HCT116 (cell line): ENCODE data around the gene ADGRG1.

Experiments used
- CTCF ChIP-seq, 3 experiments: fragments of 200-600 bp in 1 of 3; sonication (generic) in 1 of 3; IDR thresholded peaks in 2 of 3; conservative IDR thresholded peaks in 1 of 3; 2 replicates each; pipeline ENCODE4 v1.5.1; 2012 to 2017; ENCODE audit warnings: low read depth in 2 of 3, low read length in 2 of 3, antibody characterized with exemption in 1 of 3, borderline replicate concordance in 1 of 3, control low read depth in 1 of 3, mild to moderate bottlenecking in 1 of 3, mixed read lengths in 1 of 3, mixed run types in 1 of 3, moderate library complexity in 1 of 3; ENCODE audit not compliant: insufficient read depth in 1 of 3
- TCF7L2 ChIP-seq: IDR thresholded peaks from 2 replicates; pipeline ENCODE4 v1.7.0; 2011; ENCODE audit warnings: borderline replicate concordance, inconsistent platforms; ENCODE audit not compliant: insufficient read depth, insufficient read length; ENCODE audit errors: extremely low read depth
- YY1 ChIP-seq: IDR thresholded peaks from 2 replicates; pipeline ENCODE4 v1.6.1; 2011; ENCODE audit warnings: low read length, low read depth, moderate library complexity, mild to moderate bottlenecking; ENCODE audit not compliant: insufficient replicate concordance; ENCODE audit errors: extremely low read depth

GRCh38 chr16:57668630-57669475 is 40.4 kb downstream of the ADGRG1 start:
- TF ChIP-seq CTCF (IDR thresholded peaks at IDR 0.05 in 2 of 3, conservative IDR thresholded peaks at IDR 0.05 in 1 of 3; ENCODE audit: borderline replicate concordance in 1 of 3, insufficient read depth in 1 of 3, low read depth in 2 of 3, low read length in 2 of 3) (no peak), TCF7L2 (no peak), YY1 (no peak)
